Caki2 (cell line): ENCODE data around the gene GPRIN3. TPM values are rescaled to one million over a fixed set of nuclear protein-coding genes. Genes with fewer than 3 reads are reported as not detected.

Source experiments
- DNase-seq: peaks from one replicate; pipeline ENCODE4 v3.0.0-alpha.2; 2015; ENCODE audit warnings: low read depth
- in situ Hi-C: cut with HindIII; loops from 2 replicates; pipeline ENCODE4 v1.10.0; 2016; ENCODE audit warnings: low sequenced_read_pairs, low pct_unique_long_range_greater_than_20kb, mixed read lengths
- total RNA-seq: library from RNA; depleted of rRNA; stranded (reverse); fragments of >200 nt; shearing (Covaris generic); gene quantifications from 2 replicates; pipeline ENCODE4 v1.2.3, GENCODE V29; 2014; ENCODE audit warnings: low replicate concordance; rRNA removed

GPRIN3 gene
- 0.43 and 0.71 TPM in 2 replicates for total RNA-seq

DNA sequence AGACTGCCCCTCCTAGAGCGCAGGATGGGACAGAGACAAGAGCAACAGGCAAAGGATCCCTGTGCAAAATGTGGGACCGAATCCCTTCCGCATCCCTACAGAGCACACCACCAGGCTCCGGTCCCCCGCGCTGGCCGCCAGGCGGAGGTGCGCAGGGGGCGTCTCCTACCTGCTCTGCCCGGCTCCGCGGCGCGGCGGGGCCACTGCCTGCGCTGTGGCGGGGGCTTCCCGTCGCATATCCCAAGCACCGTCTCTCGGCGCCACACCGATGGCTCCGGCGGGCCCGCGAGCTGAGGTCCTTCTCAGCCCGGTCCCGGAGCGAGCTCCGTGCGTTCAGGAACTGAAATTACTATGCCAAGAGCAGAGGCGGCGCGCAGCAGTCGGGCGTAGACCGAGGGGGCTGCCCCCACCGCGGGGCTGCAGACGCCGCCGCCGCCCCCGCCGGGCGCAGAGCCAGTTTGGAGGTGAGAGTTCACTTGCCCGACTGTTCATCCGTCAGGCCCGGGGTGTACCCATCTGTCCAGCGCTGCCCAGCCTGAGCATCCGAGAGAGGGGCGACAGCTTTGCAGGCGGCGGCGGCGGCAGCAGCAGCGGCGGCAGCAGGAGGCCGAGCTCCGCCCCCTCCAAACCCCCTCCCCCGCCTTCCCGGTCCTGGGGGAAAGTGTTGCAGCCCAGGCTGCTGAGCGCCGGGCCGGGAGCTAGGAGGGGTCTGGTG, at the start of gene GPRIN3:
Gene GPRIN3 (minus strand): TSS at position 355 of the 715 bp plus-strand sequence. CDS start 57,690 bp downstream, outside the sequence.
- no peak for DNase-seq
- in situ Hi-C loops: no loop called here

DNA sequence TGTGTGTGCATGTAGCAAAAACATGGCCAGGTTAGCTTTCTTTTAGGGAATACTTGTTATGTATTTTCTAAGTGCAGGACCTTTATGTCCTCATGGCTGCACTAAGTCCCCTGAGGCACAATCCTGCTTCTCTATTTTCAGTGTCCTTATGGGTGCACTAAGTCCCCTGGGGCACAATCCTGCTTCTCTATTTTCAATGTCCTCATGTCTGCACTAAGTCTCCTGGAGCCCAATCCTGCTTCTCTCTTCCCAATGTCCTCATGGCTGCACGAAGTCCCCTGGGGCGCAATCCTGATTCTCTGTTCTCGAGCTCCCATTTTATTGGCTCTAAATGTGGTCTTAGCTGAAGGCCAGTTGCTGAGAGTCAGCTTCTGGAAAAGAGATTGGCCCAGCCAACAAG, 49.7 kb upstream of the GPRIN3 start:
- DNase-seq: no peak
- in situ Hi-C loops: no loop called here

DNA sequence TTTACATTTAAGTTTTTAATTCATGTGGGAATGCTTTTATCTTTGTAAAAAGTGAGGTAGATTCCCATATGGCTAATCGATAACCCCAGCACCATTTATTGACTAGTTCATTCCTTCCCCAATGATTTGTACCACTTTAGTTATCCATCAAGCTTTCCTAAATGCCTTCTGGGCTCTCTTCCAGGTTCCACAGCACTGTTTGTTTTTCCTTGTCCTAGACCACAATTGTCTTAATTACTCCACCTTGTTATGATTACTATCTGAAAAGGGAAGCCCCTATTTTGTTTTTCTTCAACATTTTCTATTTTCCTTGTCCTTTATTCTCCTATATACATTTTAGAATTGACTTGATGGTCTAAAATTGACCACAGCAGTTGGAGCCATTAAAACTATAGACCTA, 48.5 kb upstream of the GPRIN3 start:
- no peak for DNase-seq
- in situ Hi-C loops: no loop called here

DNA sequence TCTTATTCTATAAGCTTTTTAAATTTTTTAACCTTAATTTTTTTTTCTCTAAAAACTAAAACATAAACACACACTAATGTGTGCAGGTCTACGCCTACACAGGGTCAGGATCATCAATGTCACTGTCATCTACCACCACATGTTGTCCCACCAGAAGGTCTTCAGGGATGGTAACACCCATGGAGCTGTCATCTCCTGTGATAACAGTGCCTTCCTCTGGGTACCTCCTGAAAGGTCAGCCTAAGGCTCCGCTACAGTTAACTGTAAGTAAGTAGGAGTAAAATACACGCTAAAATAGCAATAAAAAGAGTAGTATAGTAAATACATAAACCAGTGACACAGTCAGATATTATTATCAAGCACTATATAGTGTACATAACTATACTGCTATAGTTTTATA, 45.9 kb upstream of the GPRIN3 start:
- in situ Hi-C loops: no loop called here
- DNase-seq: no peak

DNA sequence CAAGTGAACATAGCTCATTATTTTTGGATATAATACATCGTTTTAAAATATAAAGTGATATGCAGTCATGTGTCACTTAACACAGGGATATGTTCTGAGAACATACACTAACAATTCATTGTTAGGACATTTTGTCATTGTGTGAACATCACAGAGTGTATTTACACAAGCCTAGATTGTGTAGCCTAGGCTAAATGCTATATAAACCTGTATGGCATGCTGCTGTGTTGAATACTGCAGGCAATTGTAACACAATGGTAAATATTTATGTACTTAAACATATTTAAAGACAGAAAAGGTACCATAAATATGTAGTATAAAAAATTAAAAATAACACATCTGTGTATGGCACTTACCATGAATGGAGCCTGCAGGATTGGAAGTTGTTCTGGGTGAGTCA, 44.9 kb upstream of the GPRIN3 start:
- in situ Hi-C loops: no loop called here
- DNase-seq: no peak

DNA sequence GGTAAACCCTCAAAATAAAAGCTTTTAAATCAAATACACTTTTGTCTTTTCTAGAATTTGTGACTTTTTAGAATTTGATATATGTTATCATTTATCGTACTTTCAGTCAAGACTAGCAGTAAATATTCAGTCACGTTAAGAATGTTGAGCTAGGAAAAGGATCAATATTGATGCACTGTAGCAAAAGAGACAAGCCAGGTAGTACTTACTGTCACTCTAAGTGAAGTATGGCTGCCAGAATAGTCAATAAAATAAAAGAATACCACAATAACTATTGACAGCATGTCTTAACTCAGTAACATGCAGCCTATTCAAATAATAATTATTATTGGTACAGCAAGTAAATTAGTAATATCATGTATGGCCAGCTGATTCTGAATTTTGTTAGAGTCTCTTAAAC, 43.6 kb upstream of the GPRIN3 start:
- no peak for DNase-seq
- in situ Hi-C loops: no loop called here

DNA sequence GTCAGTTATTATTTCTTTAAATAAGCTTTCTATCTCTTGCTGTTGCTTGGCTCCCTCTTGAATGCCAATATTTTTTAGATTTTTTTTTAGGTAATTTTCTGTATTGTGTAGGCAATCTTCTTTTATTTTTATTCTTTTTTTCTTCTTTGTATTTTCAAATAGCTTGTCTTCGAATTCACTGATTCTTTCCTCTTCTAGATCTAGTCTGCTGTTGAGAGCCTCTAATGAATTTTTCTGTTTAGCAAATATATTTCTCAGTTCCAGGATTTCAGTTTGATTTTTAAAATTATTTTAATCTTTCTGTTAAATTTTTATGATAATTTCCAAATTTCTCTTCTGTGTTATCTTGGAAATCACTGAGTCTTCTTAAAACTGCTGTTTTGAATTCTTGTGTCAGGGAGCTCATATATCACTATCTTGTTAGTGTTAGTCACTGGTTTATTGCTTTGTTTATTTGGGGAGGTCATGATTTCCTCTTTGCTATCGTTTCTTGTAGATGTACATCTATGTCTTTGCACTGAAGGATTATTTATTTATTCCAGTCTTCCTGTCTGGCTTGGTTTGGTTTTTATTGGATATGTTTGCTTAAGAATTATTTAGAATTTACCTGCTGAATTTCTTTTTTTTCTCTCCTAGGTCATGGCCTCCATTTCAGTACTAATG, 39.9 kb upstream of the GPRIN3 start:
- in situ Hi-C loops: no loop called here
- no peak for DNase-seq

DNA sequence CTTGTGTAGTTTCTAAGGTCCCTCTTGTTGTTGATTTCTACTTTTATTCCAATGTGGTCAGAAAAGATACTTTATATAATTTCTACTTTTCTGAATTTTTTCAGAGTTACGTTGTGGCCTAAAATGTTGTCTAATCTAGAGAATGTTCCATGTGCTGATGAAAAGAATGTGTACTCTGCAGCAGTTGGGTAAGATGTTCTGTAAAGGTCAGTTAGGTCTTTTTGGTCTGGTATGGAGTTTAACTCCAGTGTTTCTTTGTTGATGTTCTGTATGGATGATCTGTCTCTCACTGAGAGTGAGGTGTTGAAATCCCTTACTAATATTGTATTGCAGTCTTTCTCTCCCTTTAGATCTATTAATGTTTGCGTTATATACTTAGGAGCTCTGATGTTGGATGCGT, 37.0 kb upstream of the GPRIN3 start:
- in situ Hi-C loops: no loop called here
- no peak for DNase-seq

DNA sequence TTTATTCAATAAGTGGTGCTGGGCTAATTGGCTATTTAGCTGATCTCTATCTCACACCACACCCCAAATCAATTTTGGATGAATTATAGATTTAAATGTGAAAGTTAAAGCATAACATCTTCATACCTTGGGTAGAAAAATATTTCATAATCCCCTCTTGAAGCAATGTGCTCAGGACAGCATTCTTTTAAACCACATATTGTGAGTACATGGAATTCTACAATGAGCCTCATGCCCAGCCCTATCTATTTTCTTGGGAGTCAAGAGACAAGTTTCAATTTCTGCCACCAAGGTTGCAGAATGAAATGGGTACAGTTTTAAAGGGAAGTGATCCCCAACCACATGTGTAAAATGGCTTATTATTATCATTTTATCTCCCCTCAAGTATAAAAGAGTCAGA, 30.6 kb upstream of the GPRIN3 start:
- in situ Hi-C loops: no loop called here
- no peak for DNase-seq

DNA sequence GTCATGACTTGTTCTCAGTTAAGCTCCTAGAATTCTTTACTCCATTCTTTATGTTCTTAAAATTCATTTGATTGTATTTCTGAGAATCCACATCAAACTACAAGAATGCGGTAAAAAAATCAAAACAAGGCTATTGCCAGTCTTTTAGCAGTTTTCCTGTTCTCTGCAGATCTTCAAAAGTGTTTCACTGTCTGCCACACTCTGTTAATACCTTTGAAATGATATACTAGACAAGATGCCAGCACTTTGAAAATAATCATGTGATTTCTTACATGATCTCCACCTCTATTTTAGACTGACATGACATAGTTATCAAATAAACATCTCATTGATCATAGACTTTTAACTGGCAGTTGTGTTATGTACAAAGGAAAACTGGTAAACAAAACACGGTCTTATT, 30.1 kb upstream of the GPRIN3 start:
- in situ Hi-C loops: no loop called here
- no peak for DNase-seq

DNA sequence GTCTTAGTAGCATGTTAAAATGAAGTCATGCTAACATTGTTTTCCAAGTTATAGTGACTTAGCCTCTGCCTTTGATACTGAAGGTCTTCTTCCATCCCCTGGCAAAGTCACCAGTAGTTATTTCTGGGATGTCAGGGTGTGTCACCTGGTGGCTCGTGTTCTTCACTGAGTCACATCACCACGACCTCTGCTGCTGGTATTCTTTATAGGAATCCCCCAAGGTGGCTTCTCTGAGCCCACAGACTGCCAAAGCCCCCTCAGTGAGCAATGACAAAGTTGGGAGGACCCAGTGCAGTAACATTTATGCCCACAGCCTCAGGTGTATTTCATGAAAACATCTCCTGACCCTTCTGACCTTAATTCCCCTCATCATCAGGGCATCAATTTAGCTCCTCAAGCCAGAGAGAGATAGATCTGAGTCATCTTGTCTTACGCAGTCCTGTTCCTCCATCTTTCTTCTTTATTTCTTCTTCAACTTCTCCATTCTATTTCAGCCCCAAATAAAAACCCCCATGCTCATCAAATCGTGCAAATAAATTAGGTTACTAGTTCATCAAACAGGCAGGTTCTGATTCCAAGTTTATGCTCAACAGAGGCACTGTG, 29.3 kb upstream of the GPRIN3 start:
- no peak for DNase-seq
- in situ Hi-C loops: no loop called here

DNA sequence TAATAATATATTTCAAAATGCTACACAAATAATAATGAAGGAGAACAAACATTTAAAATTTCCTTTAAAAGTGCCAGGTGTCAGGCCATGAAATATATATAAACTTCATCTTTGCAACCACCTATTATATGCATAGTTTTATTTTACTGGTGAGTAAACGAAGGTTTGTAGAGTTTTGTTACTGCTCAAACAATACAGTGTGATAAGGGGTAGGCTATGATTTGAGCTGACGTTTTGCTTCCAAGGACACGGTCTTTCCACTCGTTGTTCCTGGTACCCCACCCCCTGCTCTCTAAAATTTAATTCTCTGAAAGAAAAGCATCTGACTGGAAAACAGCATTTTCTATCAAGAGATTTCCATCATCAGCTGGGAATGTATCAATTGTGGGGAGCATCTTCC, 27.2 kb upstream of the GPRIN3 start:
- no peak for DNase-seq

DNA sequence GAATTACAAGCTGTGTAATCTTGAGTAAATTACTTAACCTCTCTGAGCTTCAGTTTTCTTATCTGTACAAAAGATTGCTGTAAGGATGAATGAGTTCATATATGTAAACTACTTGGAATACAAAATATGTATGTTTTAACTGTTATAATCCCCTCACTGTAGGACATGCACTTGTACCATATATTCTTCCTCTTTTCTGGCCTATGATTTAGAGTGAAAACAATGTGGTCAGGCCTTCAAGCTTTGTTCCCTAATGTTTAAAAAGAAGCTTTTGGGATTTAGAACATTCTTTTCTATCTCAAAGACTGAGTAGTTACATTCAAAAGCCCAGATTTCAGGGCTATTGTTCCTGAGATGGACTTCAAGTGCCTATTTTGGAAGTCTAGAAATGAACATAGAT, 26.7 kb upstream of the GPRIN3 start:
- in situ Hi-C loops: no loop called here
- DNase-seq: no peak

More for the DNA sequence above, 27.2 kb upstream of the GPRIN3 start:
- in situ Hi-C loops: no loop called here

DNA sequence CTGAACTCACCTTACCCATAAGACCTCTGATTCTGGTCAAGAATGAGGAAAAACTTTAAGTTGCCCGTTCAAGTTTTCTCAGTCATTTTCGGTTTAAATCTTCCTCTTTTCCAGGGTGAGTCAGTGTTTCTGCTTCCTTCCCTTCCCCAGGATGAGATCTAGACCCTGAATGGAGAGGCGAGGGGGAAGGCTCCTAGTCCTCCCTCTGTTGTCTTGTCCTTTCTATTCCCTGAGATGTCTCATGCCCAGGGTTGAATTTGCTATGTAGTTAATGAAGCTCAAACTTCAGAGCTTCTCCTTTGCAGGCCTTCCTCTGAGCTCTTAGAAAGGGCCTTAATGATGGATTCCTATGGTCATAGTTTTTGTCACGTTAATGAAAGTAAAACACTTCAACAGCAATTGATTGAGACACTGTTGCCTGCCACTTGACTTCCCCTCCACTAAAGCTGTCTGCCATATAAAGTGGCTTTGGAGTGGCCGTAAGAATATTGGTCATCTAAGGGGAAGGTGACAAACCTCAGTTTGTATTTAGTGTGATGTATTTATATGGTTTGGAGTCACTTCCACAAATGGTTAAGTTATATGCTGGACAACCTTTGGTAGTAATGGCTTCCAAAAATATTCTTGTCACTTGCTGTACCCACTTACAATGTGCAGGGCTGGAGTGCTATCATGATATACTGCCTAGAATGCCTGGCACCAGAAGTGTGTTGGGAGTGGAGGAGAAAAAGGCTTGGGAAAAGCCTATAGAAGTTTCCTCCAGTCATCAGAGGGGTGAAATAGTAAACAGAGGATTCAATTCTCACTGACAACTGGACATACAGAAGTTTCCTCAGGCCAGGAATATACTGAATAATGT, 24.3 kb upstream of the GPRIN3 start:
- in situ Hi-C loops: no loop called here
- no peak for DNase-seq

DNA sequence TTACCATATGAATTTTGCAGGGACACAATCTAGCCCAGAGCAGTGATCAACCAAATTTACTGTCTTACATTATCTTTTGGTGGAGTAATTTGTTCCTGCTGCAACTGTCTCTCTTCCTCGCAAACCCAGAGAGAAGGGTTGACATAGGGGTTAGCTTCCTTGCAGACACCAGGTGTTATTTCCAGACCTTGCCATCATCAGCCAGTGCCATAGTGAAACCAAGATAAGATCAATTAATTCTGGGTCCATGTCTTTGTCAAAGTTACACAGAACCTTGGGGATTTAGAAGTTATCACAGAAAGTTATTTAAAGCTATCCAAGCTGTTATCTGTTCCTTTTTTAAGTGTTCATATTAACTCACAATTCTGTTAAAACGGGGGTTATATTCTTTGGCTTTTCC, 23.6 kb upstream of the GPRIN3 start:
- in situ Hi-C loops: no loop called here
- DNase-seq: no peak

DNA sequence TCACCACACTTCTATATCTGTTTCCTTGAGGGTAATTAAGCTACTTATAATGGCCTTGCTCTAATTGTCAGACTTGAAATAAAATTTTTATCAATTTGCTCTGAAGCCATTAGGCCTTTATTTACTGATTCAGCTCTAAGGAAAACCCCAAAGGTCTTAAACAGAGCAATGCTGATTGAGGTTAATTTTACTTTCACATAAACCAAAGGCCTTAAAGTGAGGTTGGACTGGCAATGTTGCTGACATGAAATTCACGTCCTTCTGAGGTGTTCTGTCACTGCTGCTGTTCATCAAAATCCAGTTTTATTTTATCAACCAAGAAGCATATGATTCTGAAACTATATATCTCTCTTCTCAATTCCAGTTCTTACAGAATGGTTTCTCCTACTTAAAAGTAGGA, 21.7 kb upstream of the GPRIN3 start:
- in situ Hi-C loops: no loop called here
- DNase-seq: no peak

DNA sequence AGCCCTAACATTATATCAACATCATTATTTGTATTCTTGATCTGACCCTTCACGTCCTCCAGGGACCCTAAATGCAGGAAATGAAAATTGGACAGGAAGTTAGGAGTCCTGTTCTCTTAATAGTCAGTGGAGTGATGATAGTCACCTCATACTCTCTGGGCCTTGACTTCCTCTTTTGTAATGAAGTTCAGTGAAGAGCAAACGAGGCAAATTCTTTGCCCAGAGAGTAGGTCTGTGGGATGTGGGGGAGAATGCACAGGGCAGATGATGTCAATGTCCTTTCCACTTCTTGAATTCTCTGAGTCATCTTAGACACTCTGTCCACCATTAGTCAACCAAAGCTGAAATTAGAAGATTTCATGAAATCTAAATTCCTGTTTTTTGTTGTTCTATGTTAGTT, 17.1 kb upstream of the GPRIN3 start:
- in situ Hi-C loops: no loop called here
- DNase-seq: no peak

DNA sequence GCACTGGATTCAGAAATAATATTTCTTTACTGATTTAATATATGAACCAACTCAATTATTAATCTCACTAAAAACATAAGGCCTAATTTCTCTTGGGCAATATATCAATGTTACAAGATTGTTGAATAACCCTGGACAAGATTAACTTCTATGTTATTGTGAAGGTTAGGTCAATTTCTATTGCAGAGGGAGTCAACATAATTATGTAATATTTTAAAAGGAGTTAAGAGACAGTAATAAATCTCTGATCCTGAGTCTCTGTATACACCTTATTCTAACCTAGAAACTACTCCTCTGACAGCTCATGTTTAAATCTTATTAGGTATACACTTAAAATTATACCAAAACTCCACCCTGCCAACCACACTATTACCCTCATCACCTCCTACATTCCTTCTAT, 15.1 kb upstream of the GPRIN3 start:
- in situ Hi-C loops: no loop called here
- DNase-seq: no peak

DNA sequence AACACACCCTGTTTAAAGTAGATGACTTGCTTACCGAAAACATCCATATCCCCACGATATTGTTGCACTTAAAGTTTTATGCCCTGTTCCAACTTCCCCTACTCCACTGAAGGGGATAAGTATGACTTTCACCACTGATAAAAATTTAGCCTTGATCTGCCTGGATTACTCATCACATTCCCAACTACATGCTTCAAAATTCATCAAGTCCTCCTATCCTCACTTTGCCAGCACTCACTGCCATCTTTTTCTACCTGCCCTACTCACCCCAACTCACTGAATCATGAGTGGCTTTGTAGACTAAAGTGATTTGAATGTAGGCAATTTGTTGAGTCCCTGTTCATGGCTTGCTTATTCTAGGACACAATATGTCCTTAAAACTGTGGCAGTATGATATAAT, 12.2 kb upstream of the GPRIN3 start:
- in situ Hi-C loops: no loop called here
- DNase-seq: no peak
